ENCODE data around the gene BARHL1.

Gene BARHL1

DNA sequence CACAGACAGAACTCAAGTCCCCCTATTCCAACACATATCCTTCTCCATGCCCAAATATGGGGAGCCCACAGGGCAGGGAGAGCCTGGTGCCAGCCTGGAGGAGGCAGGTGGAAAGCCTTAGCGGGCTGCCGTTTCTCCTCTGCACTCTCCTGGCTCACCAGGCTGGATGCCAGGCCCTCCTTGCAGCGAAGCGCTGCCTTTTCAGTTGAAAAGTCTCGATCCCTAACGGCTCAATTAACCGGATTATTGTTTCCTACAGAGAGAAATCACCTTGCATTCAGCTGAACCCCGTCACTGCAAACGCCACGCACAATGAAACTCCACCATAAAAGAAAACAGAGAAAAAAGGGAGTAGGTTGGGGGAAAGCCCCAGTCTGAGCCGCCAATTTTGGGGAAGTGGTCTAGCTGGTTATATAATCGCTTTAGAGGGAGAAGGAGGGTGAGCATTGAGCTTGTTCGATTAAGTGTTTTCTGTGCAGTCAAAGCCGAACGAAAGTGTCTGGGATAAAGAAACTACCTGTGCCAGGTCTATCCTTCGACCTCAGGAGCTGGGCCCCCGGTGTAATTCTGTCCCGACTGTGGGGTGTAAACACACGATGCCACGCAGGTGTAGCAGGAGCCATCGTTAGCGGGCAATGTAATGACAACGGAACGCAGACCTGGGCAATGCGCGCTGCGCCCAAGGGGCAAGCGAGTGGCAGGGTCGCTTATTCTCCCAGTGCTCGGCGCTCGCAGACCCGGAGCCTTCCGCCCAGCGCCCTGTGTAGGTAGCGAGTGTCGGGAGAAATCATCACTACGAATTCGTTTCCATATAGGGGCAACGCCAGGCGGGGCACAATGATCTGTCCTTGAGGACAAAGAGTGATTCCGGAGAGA lies 3.8 kb downstream of the BARHL1 start:
- H3K4me3 ChIP-seq (ENCODE audit: low read depth, low read length), result no peak overlapping the region
- TF ChIP-seq CTCF (IDR thresholded peaks at IDR 0.05; ENCODE audit: low read depth, low read length, missing control alignments), result no peak
- DNase-seq (ENCODE audit: low read depth), result no peak

DNA sequence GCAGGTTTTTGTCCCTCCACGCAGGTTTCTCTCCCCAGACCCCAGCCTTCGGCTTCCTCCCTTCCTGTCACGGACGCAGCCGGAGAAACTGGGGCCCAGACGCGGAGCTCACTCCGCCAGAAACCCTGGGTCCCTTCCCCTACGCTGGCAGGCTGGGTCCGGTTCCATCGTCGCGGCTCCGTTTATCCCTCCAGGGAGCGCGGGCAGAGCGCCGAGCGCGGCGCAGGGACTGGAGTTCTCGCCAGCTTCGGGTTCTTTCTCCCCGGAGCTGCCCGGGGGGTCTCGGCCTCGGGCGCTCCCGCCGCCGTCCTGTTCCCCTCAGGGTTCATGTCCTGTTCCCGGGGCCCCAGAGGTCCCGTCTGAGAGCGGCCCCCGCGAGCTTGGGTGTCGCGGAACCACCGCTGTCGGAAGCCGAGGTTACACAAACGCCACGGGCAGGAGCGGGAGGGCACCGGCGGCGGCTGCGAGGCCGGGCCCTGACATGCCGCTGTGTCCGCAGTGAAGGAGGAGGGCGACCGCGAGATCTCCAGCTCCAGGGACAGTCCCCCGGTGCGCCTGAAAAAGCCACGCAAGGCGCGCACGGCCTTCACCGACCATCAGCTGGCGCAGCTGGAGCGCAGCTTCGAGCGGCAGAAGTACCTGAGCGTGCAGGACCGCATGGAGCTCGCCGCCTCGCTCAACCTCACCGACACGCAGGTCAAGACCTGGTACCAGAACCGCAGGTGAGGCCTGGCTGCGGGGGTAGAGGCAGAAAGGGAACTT lies 4.6 kb downstream of the BARHL1 start:
- DNase-seq (ENCODE audit: low read depth), result no peak
- no peak overlapping the region for H3K4me3 ChIP-seq (ENCODE audit: low read depth, low read length)

DNA sequence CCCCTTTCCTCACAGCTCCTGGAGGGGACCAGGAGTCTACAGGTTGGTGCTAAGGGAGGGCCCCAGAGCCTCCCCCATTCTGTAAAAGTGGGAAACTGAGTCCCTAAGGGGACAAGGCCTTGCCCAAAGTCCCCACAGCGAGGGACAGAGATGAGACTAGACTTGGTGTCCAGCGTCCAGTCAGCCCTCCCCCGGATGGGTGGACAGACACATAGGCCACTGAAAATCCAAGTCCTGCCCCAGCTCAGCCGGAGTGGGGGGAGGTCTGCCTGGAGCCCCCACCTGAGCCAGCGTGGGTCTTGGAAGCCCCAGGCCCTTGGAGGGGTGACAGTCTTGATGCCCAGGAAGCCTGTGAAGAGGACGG lies 5.2 kb downstream of the BARHL1 start:
- H3K4me3 ChIP-seq (ENCODE audit: low read depth, low read length), result no peak overlapping the region
- no peak for DNase-seq (ENCODE audit: low read depth)
- TF ChIP-seq CTCF (IDR thresholded peaks at IDR 0.05; ENCODE audit: low read depth, low read length, missing control alignments), result no peak

More for the DNA sequence above, 4.6 kb downstream of the BARHL1 start:
- TF ChIP-seq CTCF (IDR thresholded peaks at IDR 0.05; ENCODE audit: low read depth, low read length, missing control alignments), result no peak

DNA sequence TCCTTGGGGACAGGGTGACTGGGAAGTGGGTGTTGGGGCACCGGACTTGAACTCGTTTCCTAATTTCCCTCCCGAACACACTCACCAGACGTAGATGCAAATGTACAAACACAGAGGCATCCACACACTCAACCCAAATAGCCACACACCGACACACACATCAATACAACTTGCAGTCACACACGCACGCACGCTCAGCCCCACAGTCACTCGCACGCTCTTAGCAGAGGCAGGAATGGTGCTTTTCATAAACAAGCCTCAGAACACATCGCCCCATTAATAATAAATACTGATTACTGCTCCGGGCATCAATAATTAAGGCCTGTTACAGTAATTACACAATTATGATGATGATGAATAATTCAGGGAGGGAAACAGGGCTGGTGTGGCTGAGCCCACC lies 5.7 kb downstream of the BARHL1 start:
- DNase-seq (ENCODE audit: low read depth), result no peak
- no peak for TF ChIP-seq CTCF (IDR thresholded peaks at IDR 0.05; ENCODE audit: low read depth, low read length, missing control alignments)
- no peak overlapping the region for H3K4me3 ChIP-seq (ENCODE audit: low read depth, low read length)

- TF ChIP-seq CTCF (IDR thresholded peaks at IDR 0.05; ENCODE audit: low read depth, low read length, missing control alignments), result no peak
- no peak overlapping the region for H3K4me3 ChIP-seq (ENCODE audit: low read depth, low read length)
- DNase-seq (ENCODE audit: low read depth), result no peak
Observed at GRCh38 chr9:132588501-132589147, 6.2 kb downstream of the BARHL1 start.

DNA sequence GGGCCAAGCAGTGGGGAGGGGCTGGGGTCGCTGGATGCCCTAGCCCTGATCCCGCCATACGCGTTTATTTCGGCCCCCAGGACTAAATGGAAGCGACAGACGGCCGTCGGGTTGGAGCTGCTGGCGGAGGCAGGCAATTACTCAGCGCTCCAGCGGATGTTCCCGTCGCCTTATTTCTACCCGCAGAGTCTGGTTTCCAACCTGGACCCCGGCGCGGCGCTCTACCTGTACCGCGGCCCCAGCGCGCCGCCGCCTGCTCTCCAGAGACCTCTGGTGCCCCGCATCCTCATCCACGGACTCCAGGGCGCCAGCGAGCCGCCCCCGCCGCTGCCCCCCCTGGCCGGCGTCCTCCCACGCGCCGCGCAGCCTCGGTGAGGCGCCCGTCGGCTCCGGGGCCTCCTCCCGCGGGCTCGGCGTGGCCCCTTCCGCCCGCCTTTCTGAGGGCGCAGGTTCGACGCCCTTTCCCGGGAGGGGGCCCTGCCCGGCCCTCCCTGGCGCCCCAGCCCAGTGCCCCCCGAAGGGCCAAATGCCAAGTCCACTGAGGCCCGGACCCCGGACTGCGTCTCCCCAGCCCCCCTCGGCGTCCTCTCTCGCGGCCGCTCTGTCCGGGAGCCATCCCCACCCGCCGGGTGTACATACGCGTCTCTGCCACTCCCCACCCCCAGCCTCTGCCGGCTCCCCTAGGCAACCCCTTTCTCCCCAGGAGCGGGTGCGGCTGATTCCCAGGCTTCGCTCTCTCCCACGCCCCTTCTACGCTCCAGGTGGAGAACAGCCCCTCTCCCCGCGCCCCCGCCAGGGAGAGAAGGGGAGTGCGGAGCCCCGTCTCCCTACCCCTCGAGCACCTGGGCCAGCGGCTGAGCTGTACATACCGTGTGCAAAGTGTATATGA lies 7.0 kb downstream of the BARHL1 start:
- H3K4me3 ChIP-seq (ENCODE audit: low read depth, low read length), result no peak overlapping the region
- TF ChIP-seq CTCF (IDR thresholded peaks at IDR 0.05; ENCODE audit: low read depth, low read length, missing control alignments), result no peak
- DNase-seq (ENCODE audit: low read depth), result no peak

Data from GM12864 (cell line).